Parathyroid adenoma (tissue), 2 donors: ENCODE data around the gene BSCL2.

Experiments
- H2AFZ ChIP-seq: fragments of 300-600 bp; sonication (generic); one replicate; pipeline ENCODE4 v1.7.0; 2017; ENCODE audit warnings: antibody characterized with exemption, mild to moderate bottlenecking
- H3K27ac ChIP-seq: fragments of 300-600 bp; sonication (generic); one replicate; pipeline ENCODE4 v1.7.0; 2017
- H3K27me3 ChIP-seq: fragments of 300-600 bp; sonication (generic); one replicate; pipeline ENCODE4 v1.7.0; 2017; ENCODE audit warnings: low read length; ENCODE audit not compliant: control insufficient read depth, insufficient read depth
- H3K36me3 ChIP-seq: fragments of 300-600 bp; sonication (generic); one replicate; pipeline ENCODE4 v1.7.0; 2017; ENCODE audit warnings: low read length; ENCODE audit not compliant: control insufficient read depth, insufficient read depth
- H3K4me1 ChIP-seq: fragments of 300-600 bp; sonication (generic); one replicate; pipeline ENCODE4 v1.7.0; 2017; ENCODE audit warnings: control low read depth
- H3K4me2 ChIP-seq: fragments of 300-600 bp; sonication (generic); one replicate; pipeline ENCODE4 v1.7.0; 2017; ENCODE audit warnings: low read length
- H3K4me3 ChIP-seq: fragments of 300-600 bp; sonication (generic); one replicate; pipeline ENCODE4 v1.7.0; 2017; ENCODE audit warnings: low read depth, low read length
- H3K79me2 ChIP-seq: fragments of 300-600 bp; sonication (generic); one replicate; pipeline ENCODE4 v1.7.0; 2017; ENCODE audit warnings: control low read depth
- H3K9ac ChIP-seq: fragments of 300-600 bp; sonication (generic); one replicate; pipeline ENCODE4 v1.7.0; 2017; ENCODE audit warnings: mild to moderate bottlenecking
- H3K9me3 ChIP-seq: fragments of 300-600 bp; sonication (generic); one replicate; pipeline ENCODE4 v1.7.0; 2017; ENCODE audit warnings: low read length; ENCODE audit not compliant: control insufficient read depth
- CTCF ChIP-seq: fragments of 300-600 bp; sonication (generic); IDR thresholded peaks from one replicate; pipeline ENCODE4 v1.7.0; 2017; ENCODE audit warnings: antibody characterized with exemption, mild to moderate bottlenecking
- donor health status: primary hyperparathyroidism.

Gene BSCL2

GRCh38 chr11:62728171-62728988 lies 21.2 kb upstream of the BSCL2 start, which contains the start of gene TTC9C:
Gene TTC9C (plus strand): TSS chr11:62728486. CDS start chr11:62728849, 363 bp downstream.
- Histone ChIP-seq H3K36me3 (no peaks in the 10 kb centered on the region), H3K4me1 (peaks cover 9% of the 10 kb centered on the region)

GRCh38 chr11:62727872-62728170 lies 20.6 kb upstream of the BSCL2 start:
- H3K79me2 ChIP-seq: peaks cover 37% of the 10 kb centered on the region
- H3K27me3 ChIP-seq: no peaks in the 10 kb centered on the region
- no peak for TF ChIP-seq CTCF
- H3K27ac ChIP-seq: peak overlapping the region; percentile 94
- no peaks in the 10 kb centered on the region for H3K36me3 ChIP-seq
- no peak overlapping the region for H3K9ac ChIP-seq
- no peaks in the 10 kb centered on the region for H3K9me3 ChIP-seq
- H2AFZ ChIP-seq: peak overlapping the region; percentile 88
- H3K4me3 ChIP-seq: peak overlapping the region; percentile 88
- H3K4me2 ChIP-seq: peak overlapping the region; percentile 94
- peaks cover 9% of the 10 kb centered on the region for H3K4me1 ChIP-seq

More at GRCh38 chr11:62728171-62728988, 21.2 kb upstream of the BSCL2 start, which contains the start of gene TTC9C:
- Histone ChIP-seq H3K27ac (peak within 1 kb of the TSS; percentile 94), H3K27me3 (no peaks in the 10 kb centered on the region), H3K4me2 (peak within 1 kb of the TSS; percentile 94), H3K9me3 (no peaks in the 10 kb centered on the region), H2AFZ (peak within 1 kb of the TSS; percentile 88), H3K79me2 (peaks cover 32% of the 10 kb centered on the region), H3K4me3 (peak within 1 kb of the TSS; percentile 88), H3K9ac (peak within 1 kb of the TSS; percentile 28)
- TF ChIP-seq CTCF: no peak

- peak within 1 kb of the TSS; percentile 88 for H3K4me3 ChIP-seq
- no peaks in the 10 kb centered on the region for H3K27me3 ChIP-seq
- H3K9ac ChIP-seq: peak within 1 kb of the TSS; percentile 28
- peak within 1 kb of the TSS; percentile 94 for H3K4me2 ChIP-seq
- H3K36me3 ChIP-seq: no peaks in the 10 kb centered on the region
- H3K4me1 ChIP-seq: peaks cover 9% of the 10 kb centered on the region
- no peaks in the 10 kb centered on the region for H3K9me3 ChIP-seq
- peak within 1 kb of the TSS; percentile 88 for H2AFZ ChIP-seq
- peak within 1 kb of the TSS; percentile 94 for H3K27ac ChIP-seq
- peaks cover 41% of the 10 kb centered on the region for H3K79me2 ChIP-seq
- peak; percentile 5 for TF ChIP-seq CTCF
These were observed 20.1 kb upstream of the BSCL2 start, which contains the start of gene HNRNPUL2 for GRCh38 chr11:62727165-62727871. Gene HNRNPUL2 (minus strand): TSS chr11:62727457. CDS start chr11:62727156, 301 bp downstream.

GRCh38 chr11:62726915-62727164 lies 19.6 kb upstream of the BSCL2 start:
- peaks cover 9% of the 10 kb centered on the region for H3K4me1 ChIP-seq
- H3K79me2 ChIP-seq: peaks cover 43% of the 10 kb centered on the region
- H2AFZ ChIP-seq: peak overlapping the region; percentile 88
- H3K27ac ChIP-seq: peak overlapping the region; percentile 94
- TF ChIP-seq CTCF: no peak
- H3K9ac ChIP-seq: no peak overlapping the region
- no peaks in the 10 kb centered on the region for H3K27me3 ChIP-seq
- H3K4me3 ChIP-seq: peak overlapping the region; percentile 88
- H3K4me2 ChIP-seq: peak overlapping the region; percentile 87
- H3K36me3 ChIP-seq: no peaks in the 10 kb centered on the region
- H3K9me3 ChIP-seq: no peaks in the 10 kb centered on the region
